ENCODE measurements around the gene CYP26B1. TPM values are rescaled to one million over a fixed set of nuclear protein-coding genes. Genes with fewer than 3 reads are reported as not detected.

CYP26B1 gene
- total RNA-seq, 1 experiment from 2014 or later = 1.3 TPM

GRCh38 chr2:72155151-72155550 lies 7.5 kb upstream of the CYP26B1 start:
- Histone ChIP-seq H3K4me1 (replicated peaks; ENCODE audit: insufficient read depth) (peaks cover 1% of the 10 kb centered on the region; the same call in 1 of the 2 replicates), H3K27me3 (ENCODE audit: insufficient read depth, low read depth) (no peaks in the 10 kb centered on the region), H3K4me3 (no peak overlapping the region), H3F3A (ENCODE audit: insufficient read depth, low read depth) (no peaks in the 10 kb centered on the region), H3K27ac (no peak overlapping the region), H2AFZ (no peak overlapping the region), H4K20me1 (ENCODE audit: insufficient read depth) (no peaks in the 10 kb centered on the region), H3K9me3 (ENCODE audit: insufficient read depth, low read depth) (no peaks in the 10 kb centered on the region), H3K36me3 (ENCODE audit: low read depth) (no peaks in the 10 kb centered on the region), H3K9me2 (ENCODE audit: insufficient read depth) (no peaks in the 10 kb centered on the region), H3K4me2 (no peak overlapping the region), H3K79me2 (ENCODE audit: low read depth) (no peaks in the 10 kb centered on the region)
- BruUV-seq (replicated peaks) = no TSS peak
- no peak for DNase-seq
- ChIA-PET CTCF (no interaction called here), POLR2A (ENCODE audit: unreplicated experiment) (no interaction called here)
- TF ChIP-seq CTCF (conservative IDR thresholded peaks at IDR 0.05) (no peak), EZH2 (IDR thresholded peaks at IDR 0.05; ENCODE audit: low read depth) (no peak)
- intact Hi-C loops (cut with micrococcal nuclease; ENCODE audit: unreplicated experiment) = no loop called here

- no peak for DNase-seq
- H3K9me3 ChIP-seq (ENCODE audit: insufficient read depth, low read depth) = no peaks in the 10 kb centered on the region
- H3K27ac ChIP-seq = no peak overlapping the region
- no peaks in the 10 kb centered on the region for H3K36me3 ChIP-seq (ENCODE audit: low read depth)
- H3K27me3 ChIP-seq (ENCODE audit: insufficient read depth, low read depth) = peaks cover 6% of the 10 kb centered on the region; the same call in 1 of the 2 replicates
- ChIA-PET POLR2A (ENCODE audit: unreplicated experiment) (no interaction called here), CTCF (no interaction called here)
- H3F3A ChIP-seq (ENCODE audit: insufficient read depth, low read depth) = 0 out of 2 replicates have a peak, but pooled peaks cover under 1% of the 10 kb centered on the region
- no TSS peak for BruUV-seq (replicated peaks)
- H3K4me3 ChIP-seq = no peak overlapping the region
- H3K79me2 ChIP-seq (ENCODE audit: low read depth) = no peaks in the 10 kb centered on the region
- intact Hi-C loops (cut with micrococcal nuclease; ENCODE audit: unreplicated experiment) = loop anchor here (5.0 kb wide), 4 partner anchors 213 to 708 kb away; no protein-coding TSS in a partner anchor
- H4K20me1 ChIP-seq (ENCODE audit: insufficient read depth) = no peaks in the 10 kb centered on the region
- no peak overlapping the region for H2AFZ ChIP-seq
- H3K9me2 ChIP-seq (ENCODE audit: insufficient read depth) = no peaks in the 10 kb centered on the region
- H3K4me2 ChIP-seq = no peak overlapping the region
- TF ChIP-seq EZH2 (IDR thresholded peaks at IDR 0.05; ENCODE audit: low read depth) (no peak), CTCF (conservative IDR thresholded peaks at IDR 0.05) (no peak)
- H3K4me1 ChIP-seq (replicated peaks; ENCODE audit: insufficient read depth) = peaks cover 7% of the 10 kb centered on the region; the same call in 1 of the 2 replicates
Measured at GRCh38 chr2:72154386-72154975, 6.8 kb upstream of the CYP26B1 start.

GRCh38 chr2:72153924-72154323 lies 6.3 kb upstream of the CYP26B1 start:
- no TSS peak for BruUV-seq (replicated peaks)
- intact Hi-C loops (cut with micrococcal nuclease; ENCODE audit: unreplicated experiment) = loop anchor here (5.0 kb wide), 4 partner anchors 213 to 708 kb away; no protein-coding TSS in a partner anchor
- Histone ChIP-seq H3K4me3 (no peak overlapping the region), H3K4me2 (no peak overlapping the region), H3K27me3 (ENCODE audit: insufficient read depth, low read depth) (peaks cover 11% of the 10 kb centered on the region; the same call in 1 of the 2 replicates), H3K9me2 (ENCODE audit: insufficient read depth) (no peaks in the 10 kb centered on the region), H3K4me1 (replicated peaks; ENCODE audit: insufficient read depth) (peaks cover 11% of the 10 kb centered on the region; the same call in 1 of the 2 replicates), H3K9me3 (ENCODE audit: insufficient read depth, low read depth) (no peaks in the 10 kb centered on the region), H3K27ac (no peak overlapping the region), H3K36me3 (ENCODE audit: low read depth) (no peaks in the 10 kb centered on the region), H2AFZ (no peak overlapping the region), H3K79me2 (ENCODE audit: low read depth) (no peaks in the 10 kb centered on the region), H3F3A (ENCODE audit: insufficient read depth, low read depth) (0 out of 2 replicates have a peak, but pooled peaks cover 4% of the 10 kb centered on the region), H4K20me1 (ENCODE audit: insufficient read depth) (no peaks in the 10 kb centered on the region)
- TF ChIP-seq CTCF (conservative IDR thresholded peaks at IDR 0.05) = no peak
- TF ChIP-seq EZH2 (IDR thresholded peaks at IDR 0.05; ENCODE audit: low read depth) = no peak
- ChIA-PET POLR2A (ENCODE audit: unreplicated experiment) (no interaction called here), CTCF (no interaction called here)
- no peak for DNase-seq
